ENCODE data around the gene TRRAP.

DNA sequence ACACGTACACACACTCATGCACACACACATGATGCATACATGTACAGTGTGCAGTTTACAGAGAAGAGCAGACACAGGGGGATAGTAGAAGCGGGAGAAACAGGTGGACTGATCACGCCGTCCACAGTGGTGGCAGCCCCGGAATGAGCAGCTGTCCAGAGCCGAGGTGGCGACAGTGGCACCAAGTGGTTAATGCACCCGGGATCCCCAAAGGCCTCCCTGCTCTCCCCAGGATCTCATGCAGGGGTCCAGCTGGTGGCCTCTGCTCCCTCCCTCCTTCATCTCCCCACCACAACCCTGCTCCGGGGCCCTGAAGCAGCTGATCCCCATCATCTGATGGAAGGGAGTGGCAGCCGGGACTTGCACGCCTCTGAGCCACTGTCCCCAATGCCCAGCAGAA, 38.2 kb upstream of the TRRAP start:
- TF ChIP-seq, protein P1, sequence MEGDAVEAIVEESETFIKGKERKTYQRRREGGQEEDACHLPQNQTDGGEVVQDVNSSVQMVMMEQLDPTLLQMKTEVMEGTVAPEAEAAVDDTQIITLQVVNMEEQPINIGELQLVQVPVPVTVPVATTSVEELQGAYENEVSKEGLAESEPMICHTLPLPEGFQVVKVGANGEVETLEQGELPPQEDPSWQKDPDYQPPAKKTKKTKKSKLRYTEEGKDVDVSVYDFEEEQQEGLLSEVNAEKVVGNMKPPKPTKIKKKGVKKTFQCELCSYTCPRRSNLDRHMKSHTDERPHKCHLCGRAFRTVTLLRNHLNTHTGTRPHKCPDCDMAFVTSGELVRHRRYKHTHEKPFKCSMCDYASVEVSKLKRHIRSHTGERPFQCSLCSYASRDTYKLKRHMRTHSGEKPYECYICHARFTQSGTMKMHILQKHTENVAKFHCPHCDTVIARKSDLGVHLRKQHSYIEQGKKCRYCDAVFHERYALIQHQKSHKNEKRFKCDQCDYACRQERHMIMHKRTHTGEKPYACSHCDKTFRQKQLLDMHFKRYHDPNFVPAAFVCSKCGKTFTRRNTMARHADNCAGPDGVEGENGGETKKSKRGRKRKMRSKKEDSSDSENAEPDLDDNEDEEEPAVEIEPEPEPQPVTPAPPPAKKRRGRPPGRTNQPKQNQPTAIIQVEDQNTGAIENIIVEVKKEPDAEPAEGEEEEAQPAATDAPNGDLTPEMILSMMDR (conservative IDR thresholded peaks at IDR 0.05; ENCODE audit: low read depth in 2 of 2) = no peak
- TF ChIP-seq EZH2 (IDR thresholded peaks at IDR 0.05; ENCODE audit: low read depth, unreplicated experiment) (no peak), EZH2phosphoT487 (IDR thresholded peaks at IDR 0.05; ENCODE audit: unreplicated experiment) (no peak), POLR2AphosphoS5 (IDR thresholded peaks at IDR 0.05; ENCODE audit: low read depth) (no peak)

Data from GM23338 (cell line).